ENCODE measurements around the gene DBNL. TPM values are rescaled to one million over a fixed set of nuclear protein-coding genes. Genes with fewer than 3 reads are reported as not detected.

DBNL gene
- polyA plus RNA-seq, 4 donors: 64.7 to 97.5 (median 67.9) TPM

GRCh38 chr7:44062180-44062902, 17.8 kb downstream of the DBNL start:
- Histone ChIP-seq H3K9me3 (ENCODE audit: control insufficient read depth in 2 of 2, insufficient read depth in 1 of 2, low read depth in 1 of 2, low read length in 1 of 2) (no peaks in the 10 kb centered on the region), H3K4me3 (ENCODE audit: low read depth in 1 of 3, low read length in 3 of 3) (no peak overlapping the region), H3K36me3 (ENCODE audit: control insufficient read depth in 3 of 3, insufficient read depth in 2 of 3, low read depth in 1 of 3, low read length in 3 of 3) (peaks cover 13 to 55% (median 18%) of the 10 kb centered on the region in 3 donors), H3K27ac (ENCODE audit: low read depth in 1 of 3, low read length in 2 of 3) (no peak overlapping the region), H3K27me3 (ENCODE audit: control insufficient read depth in 3 of 3, insufficient read depth in 3 of 3, low read length in 3 of 3) (peaks cover 0 to 19% (median 0%) of the 10 kb centered on the region in 3 donors), H3K4me1 (ENCODE audit: control insufficient read depth in 3 of 3, insufficient read depth in 2 of 3, low read depth in 1 of 3, low read length in 2 of 3) (peaks cover 0 to 22% (median 0%) of the 10 kb centered on the region in 3 donors)
- DNase-seq (no peak), FAIRE-seq (no peak)
- 81 to 90% (median 88%) methylated on average over 11 of the region's 11 CpGs for WGBS, 3 donors

DNA sequence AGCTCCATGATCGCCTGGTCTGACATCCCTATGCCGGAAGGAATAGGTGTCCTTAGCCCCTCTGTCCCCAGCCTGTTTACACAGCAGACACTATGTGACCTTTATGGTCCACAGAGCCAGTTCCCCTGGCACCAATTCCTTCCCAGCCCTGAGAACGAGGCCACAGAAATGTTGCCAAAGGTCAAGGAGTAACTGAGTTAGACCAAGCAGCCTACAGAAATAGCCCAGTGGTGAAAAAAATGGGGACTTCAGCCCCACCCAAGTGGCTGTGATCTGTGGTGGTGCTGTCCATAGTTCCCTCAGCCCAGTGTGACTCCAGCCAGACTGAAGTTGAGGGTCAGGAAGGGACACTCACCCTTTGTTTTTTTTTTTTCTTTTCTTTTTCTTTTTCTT, 18.4 kb downstream of the DBNL start:
- H3K36me3 ChIP-seq (ENCODE audit: control insufficient read depth in 3 of 3, insufficient read depth in 2 of 3, low read depth in 1 of 3, low read length in 3 of 3): peaks cover 10 to 49% (median 16%) of the 10 kb centered on the region in 3 donors
- DNase-seq (no peak), FAIRE-seq (no peak)
- 59 to 68% (median 67%) methylated on average over 3 of the region's 3 CpGs for WGBS, 3 donors
- H3K27me3 ChIP-seq (ENCODE audit: control insufficient read depth in 3 of 3, insufficient read depth in 3 of 3, low read length in 3 of 3): peaks cover 0 to 19% (median 0%) of the 10 kb centered on the region in 3 donors
- peaks cover 0 to 22% (median 0%) of the 10 kb centered on the region in 3 donors for H3K4me1 ChIP-seq (ENCODE audit: control insufficient read depth in 3 of 3, insufficient read depth in 2 of 3, low read depth in 1 of 3, low read length in 2 of 3)
- H3K9me3 ChIP-seq (ENCODE audit: control insufficient read depth in 2 of 2, insufficient read depth in 1 of 2, low read depth in 1 of 2, low read length in 1 of 2): no peaks in the 10 kb centered on the region
- no peak overlapping the region for H3K27ac ChIP-seq (ENCODE audit: low read depth in 1 of 3, low read length in 2 of 3)
- no peak overlapping the region for H3K4me3 ChIP-seq (ENCODE audit: low read depth in 1 of 3, low read length in 3 of 3)

- 65 to 72% (median 67%) methylated on average over 9 to 10 of the region's 10 CpGs for WGBS, 3 donors
- FAIRE-seq: no peak
Observed at GRCh38 chr7:44063547-44063893, 19.0 kb downstream of the DBNL start.

GRCh38 chr7:44063894-44064651, 19.6 kb downstream of the DBNL start:
- H3K27me3 ChIP-seq (ENCODE audit: control insufficient read depth in 3 of 3, insufficient read depth in 3 of 3, low read length in 3 of 3): peaks cover 0 to 19% (median 0%) of the 10 kb centered on the region in 3 donors
- FAIRE-seq (no peak), DNase-seq (no peak)
- 40 to 57% (median 47%) methylated on average over 16 of the region's 16 CpGs for WGBS, 3 donors
- no peak overlapping the region for H3K27ac ChIP-seq (ENCODE audit: low read depth in 1 of 3, low read length in 2 of 3)
- H3K9me3 ChIP-seq (ENCODE audit: control insufficient read depth in 2 of 2, insufficient read depth in 1 of 2, low read depth in 1 of 2, low read length in 1 of 2): no peaks in the 10 kb centered on the region
- no peak overlapping the region for H3K4me3 ChIP-seq (ENCODE audit: low read depth in 1 of 3, low read length in 3 of 3)
- H3K4me1 ChIP-seq (ENCODE audit: control insufficient read depth in 3 of 3, insufficient read depth in 2 of 3, low read depth in 1 of 3, low read length in 2 of 3): peaks cover 0 to 22% (median 0%) of the 10 kb centered on the region in 3 donors
- peaks cover 7 to 38% (median 12%) of the 10 kb centered on the region in 3 donors for H3K36me3 ChIP-seq (ENCODE audit: control insufficient read depth in 3 of 3, insufficient read depth in 2 of 3, low read depth in 1 of 3, low read length in 3 of 3)

More at GRCh38 chr7:44063547-44063893, 19.0 kb downstream of the DBNL start:
- Histone ChIP-seq H3K27ac (ENCODE audit: low read depth in 1 of 3, low read length in 2 of 3) (no peak overlapping the region), H3K27me3 (ENCODE audit: control insufficient read depth in 3 of 3, insufficient read depth in 3 of 3, low read length in 3 of 3) (peaks cover 0 to 19% (median 0%) of the 10 kb centered on the region in 3 donors), H3K4me1 (ENCODE audit: control insufficient read depth in 3 of 3, insufficient read depth in 2 of 3, low read depth in 1 of 3, low read length in 2 of 3) (peaks cover 0 to 22% (median 0%) of the 10 kb centered on the region in 3 donors), H3K4me3 (ENCODE audit: low read depth in 1 of 3, low read length in 3 of 3) (no peak overlapping the region), H3K9me3 (ENCODE audit: control insufficient read depth in 2 of 2, insufficient read depth in 1 of 2, low read depth in 1 of 2, low read length in 1 of 2) (no peaks in the 10 kb centered on the region), H3K36me3 (ENCODE audit: control insufficient read depth in 3 of 3, insufficient read depth in 2 of 3, low read depth in 1 of 3, low read length in 3 of 3) (peaks cover 8 to 43% (median 16%) of the 10 kb centered on the region in 3 donors)
- DNase-seq: no peak

DNA sequence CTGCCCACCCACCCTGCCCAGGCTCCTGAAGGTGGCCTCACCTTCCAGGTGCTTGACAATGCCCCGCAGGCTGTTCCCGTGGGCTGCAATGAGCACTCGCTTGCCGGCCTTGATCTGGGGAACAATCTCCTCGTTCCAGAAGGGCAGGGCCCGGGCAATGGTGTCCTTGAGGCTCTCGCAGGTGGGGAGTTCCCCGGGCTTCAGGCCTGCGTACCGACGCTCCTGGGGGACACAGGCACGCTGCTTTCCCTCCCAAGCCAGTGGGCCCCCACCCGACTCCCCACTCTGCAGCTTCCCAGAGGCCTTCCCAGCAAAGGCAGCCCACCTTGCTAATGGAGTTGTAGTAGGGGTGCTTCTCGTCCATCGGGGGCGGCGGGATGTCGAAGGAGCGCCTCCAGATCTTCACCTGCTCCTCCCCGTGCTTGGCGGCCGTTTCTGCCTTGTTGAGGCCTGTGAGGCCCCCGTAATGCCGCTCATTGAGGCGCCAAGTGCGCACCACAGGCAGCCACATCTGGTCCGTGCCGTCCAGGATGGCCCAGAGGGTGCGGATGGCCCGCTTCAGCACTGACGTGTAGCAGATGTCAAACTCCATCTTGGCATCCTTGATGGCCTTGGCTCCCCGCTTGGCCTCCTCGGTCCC, 20.4 kb downstream of the DBNL start:
- Histone ChIP-seq H3K36me3 (ENCODE audit: control insufficient read depth in 3 of 3, insufficient read depth in 2 of 3, low read depth in 1 of 3, low read length in 3 of 3) (peaks cover 4 to 29% (median 7%) of the 10 kb centered on the region in 3 donors), H3K9me3 (ENCODE audit: control insufficient read depth in 2 of 2, insufficient read depth in 1 of 2, low read depth in 1 of 2, low read length in 1 of 2) (no peaks in the 10 kb centered on the region), H3K27ac (ENCODE audit: low read depth in 1 of 3, low read length in 2 of 3) (no peak overlapping the region), H3K4me3 (ENCODE audit: low read depth in 1 of 3, low read length in 3 of 3) (peak overlapping the region in 1 of 3 donors; percentile 31), H3K4me1 (ENCODE audit: control insufficient read depth in 3 of 3, insufficient read depth in 2 of 3, low read depth in 1 of 3, low read length in 2 of 3) (peaks cover 0 to 22% (median 0%) of the 10 kb centered on the region in 3 donors), H3K27me3 (ENCODE audit: control insufficient read depth in 3 of 3, insufficient read depth in 3 of 3, low read length in 3 of 3) (peaks cover 0 to 19% (median 0%) of the 10 kb centered on the region in 3 donors)
- DNase-seq (peak; percentile 43 to 49), FAIRE-seq (no peak)
- WGBS, 3 donors: 10 to 41% (median 11%) methylated on average over 28 to 33 of the region's 33 CpGs

DNA sequence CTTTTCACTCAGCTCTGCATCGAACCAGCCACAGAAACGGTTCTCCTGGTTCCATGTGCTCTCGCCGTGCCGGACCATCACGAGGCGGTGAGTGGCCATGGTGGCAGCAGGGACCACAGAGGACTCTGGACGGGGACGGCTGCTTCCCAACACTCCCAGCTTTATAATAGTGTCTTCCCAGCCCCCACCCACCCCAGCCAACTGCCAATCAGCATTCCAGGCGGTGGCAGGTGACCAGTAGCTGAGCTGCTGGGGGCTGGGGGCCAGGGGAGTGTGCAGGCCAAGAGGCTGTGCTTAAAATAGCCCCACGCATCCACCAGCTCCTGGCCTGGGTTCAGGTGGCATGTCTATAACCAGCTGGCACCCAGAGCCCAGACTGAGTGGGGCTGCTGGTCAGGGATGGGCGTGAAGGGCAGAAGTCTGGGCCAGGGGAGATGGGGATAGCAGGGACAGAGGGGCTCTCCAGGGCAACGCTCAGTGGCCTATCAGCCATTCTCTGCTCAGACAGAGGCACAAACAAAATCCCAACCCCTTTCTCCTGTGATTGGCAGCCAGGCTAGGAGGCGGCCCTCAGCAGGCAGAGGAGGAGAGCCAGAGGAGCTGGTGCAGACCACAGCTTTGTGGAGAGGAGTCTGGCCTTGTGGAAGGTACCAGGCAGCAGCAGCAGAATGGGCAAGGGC, 21.1 kb downstream of the DBNL start, which contains the start of gene PGAM2:
PGAM2 (minus strand) TSS at position 137 of the 680 bp plus-strand sequence; CDS start at position 99, 38 bp downstream.
- peaks cover 0 to 22% (median 0%) of the 10 kb centered on the region in 3 donors for H3K4me1 ChIP-seq (ENCODE audit: control insufficient read depth in 3 of 3, insufficient read depth in 2 of 3, low read depth in 1 of 3, low read length in 2 of 3)
- H3K4me3 ChIP-seq (ENCODE audit: low read depth in 1 of 3, low read length in 3 of 3): peak within 1 kb of the TSS in 1 of 3 donors; percentile 31

GRCh38 chr7:44066111-44066460, 21.6 kb downstream of the DBNL start:
- FAIRE-seq (no peak), DNase-seq (no peak)
- WGBS, 3 donors: 27 to 40% (median 35%) methylated on average over 6 of the region's 6 CpGs
- Histone ChIP-seq H3K4me1 (ENCODE audit: control insufficient read depth in 3 of 3, insufficient read depth in 2 of 3, low read depth in 1 of 3, low read length in 2 of 3) (peaks cover 0 to 22% (median 0%) of the 10 kb centered on the region in 3 donors), H3K27ac (ENCODE audit: low read depth in 1 of 3, low read length in 2 of 3) (no peak overlapping the region), H3K36me3 (ENCODE audit: control insufficient read depth in 3 of 3, insufficient read depth in 2 of 3, low read depth in 1 of 3, low read length in 3 of 3) (peaks cover 3 to 17% (median 5%) of the 10 kb centered on the region in 3 donors), H3K27me3 (ENCODE audit: control insufficient read depth in 3 of 3, insufficient read depth in 3 of 3, low read length in 3 of 3) (peaks cover 0 to 19% (median 0%) of the 10 kb centered on the region in 3 donors), H3K9me3 (ENCODE audit: control insufficient read depth in 2 of 2, insufficient read depth in 1 of 2, low read depth in 1 of 2, low read length in 1 of 2) (no peaks in the 10 kb centered on the region), H3K4me3 (ENCODE audit: low read depth in 1 of 3, low read length in 3 of 3) (no peak overlapping the region)

More for the DNA sequence above, 21.1 kb downstream of the DBNL start, which contains the start of gene PGAM2:
- Histone ChIP-seq H3K27ac (ENCODE audit: low read depth in 1 of 3, low read length in 2 of 3) (no peak within 1 kb of the TSS), H3K9me3 (ENCODE audit: control insufficient read depth in 2 of 2, insufficient read depth in 1 of 2, low read depth in 1 of 2, low read length in 1 of 2) (no peaks in the 10 kb centered on the region), H3K27me3 (ENCODE audit: control insufficient read depth in 3 of 3, insufficient read depth in 3 of 3, low read length in 3 of 3) (peaks cover 0 to 19% (median 0%) of the 10 kb centered on the region in 3 donors), H3K36me3 (ENCODE audit: control insufficient read depth in 3 of 3, insufficient read depth in 2 of 3, low read depth in 1 of 3, low read length in 3 of 3) (peaks cover 4 to 23% (median 7%) of the 10 kb centered on the region in 3 donors)
- WGBS, 3 donors: 19 to 33% (median 32%) methylated on average over 14 of the region's 14 CpGs
- peak in 1 of 2 donors; percentile 41 for DNase-seq
- FAIRE-seq: no peak
